Measurements from ENCODE around the gene FTCDNL1. TPM values are rescaled to one million over a fixed set of nuclear protein-coding genes. Genes with fewer than 3 reads are reported as not detected.

The FTCDNL1 gene
- total RNA-seq, 1 experiment from 2014 or later, result 2.0 TPM

DNA sequence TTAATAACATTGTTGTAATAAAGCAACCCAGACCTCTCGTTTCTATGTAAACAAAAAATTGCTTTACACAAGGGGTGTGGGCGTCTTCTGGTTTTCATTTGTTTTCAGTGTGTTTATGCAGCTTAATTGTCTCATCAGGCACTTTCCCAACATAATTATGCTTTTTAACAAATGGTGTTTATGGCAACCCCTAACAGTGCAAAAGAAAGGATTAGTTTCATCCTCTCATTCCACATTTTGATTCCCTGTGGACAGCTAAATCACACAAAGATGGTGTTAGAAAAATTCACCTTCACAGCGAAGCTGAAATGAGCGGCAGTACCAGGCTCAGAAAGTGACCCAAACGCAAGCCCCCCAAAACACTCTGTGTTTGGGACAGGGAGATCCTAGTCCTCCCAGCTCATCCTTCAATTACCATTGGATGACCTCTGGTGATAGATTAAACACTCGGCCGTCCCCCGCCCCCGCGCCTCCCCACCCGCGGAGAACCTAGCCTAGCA lies 724 bp downstream of the FTCDNL1 start:
- Histone ChIP-seq H3K9ac (ENCODE audit: extremely low read depth, insufficient read length, low read length) (peak overlapping the region; percentile 39), H3K14ac (ENCODE audit: insufficient read depth, low read length) (peak overlapping the region; percentile 22; the same call in 1 of the 2 replicates)

More for the DNA sequence above, 724 bp downstream of the FTCDNL1 start:
- WGBS (ENCODE audit: extremely low coverage, insufficient read length, low lambda C conversion rate), result no CpG with 5 or more reads among the region's 12 CpGs
- H2AFZ ChIP-seq (ENCODE audit: low read length), result no peak overlapping the region
- H3T11ph ChIP-seq (ENCODE audit: low read length), result no peak overlapping the region
- TF ChIP-seq, protein P1, sequence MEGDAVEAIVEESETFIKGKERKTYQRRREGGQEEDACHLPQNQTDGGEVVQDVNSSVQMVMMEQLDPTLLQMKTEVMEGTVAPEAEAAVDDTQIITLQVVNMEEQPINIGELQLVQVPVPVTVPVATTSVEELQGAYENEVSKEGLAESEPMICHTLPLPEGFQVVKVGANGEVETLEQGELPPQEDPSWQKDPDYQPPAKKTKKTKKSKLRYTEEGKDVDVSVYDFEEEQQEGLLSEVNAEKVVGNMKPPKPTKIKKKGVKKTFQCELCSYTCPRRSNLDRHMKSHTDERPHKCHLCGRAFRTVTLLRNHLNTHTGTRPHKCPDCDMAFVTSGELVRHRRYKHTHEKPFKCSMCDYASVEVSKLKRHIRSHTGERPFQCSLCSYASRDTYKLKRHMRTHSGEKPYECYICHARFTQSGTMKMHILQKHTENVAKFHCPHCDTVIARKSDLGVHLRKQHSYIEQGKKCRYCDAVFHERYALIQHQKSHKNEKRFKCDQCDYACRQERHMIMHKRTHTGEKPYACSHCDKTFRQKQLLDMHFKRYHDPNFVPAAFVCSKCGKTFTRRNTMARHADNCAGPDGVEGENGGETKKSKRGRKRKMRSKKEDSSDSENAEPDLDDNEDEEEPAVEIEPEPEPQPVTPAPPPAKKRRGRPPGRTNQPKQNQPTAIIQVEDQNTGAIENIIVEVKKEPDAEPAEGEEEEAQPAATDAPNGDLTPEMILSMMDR (conservative IDR thresholded peaks at IDR 0.05), result no peak
- H3K56ac ChIP-seq (ENCODE audit: insufficient read length, low read depth, low read length), result no peak overlapping the region
- no peak overlapping the region for H2BK120ac ChIP-seq (ENCODE audit: low read depth, low read length, poor library complexity, severe bottlenecking)
- H3K9me3 ChIP-seq (ENCODE audit: control insufficient read depth, low read depth, low read length), result no peaks in the 10 kb centered on the region
- DNase-seq, result no peak
- H3K4me1 ChIP-seq (ENCODE audit: insufficient read depth, low read length), result peaks cover 3% of the 10 kb centered on the region; the same call in 1 of the 2 replicates
- no peak overlapping the region for H3K27ac Mint-ChIP-seq
- no peaks in the 10 kb centered on the region for H3K27me3 ChIP-seq (ENCODE audit: insufficient read depth, low read length)
- H2BK5ac ChIP-seq (ENCODE audit: insufficient read length, low read length), result no peak overlapping the region
- H2BK12ac ChIP-seq (ENCODE audit: insufficient read length, low read depth, low read length), result no peak overlapping the region
- no peaks in the 10 kb centered on the region for H3K79me1 ChIP-seq (ENCODE audit: insufficient read depth, low read depth, low read length, poor library complexity, severe bottlenecking)
- H4K20me1 ChIP-seq (ENCODE audit: control insufficient read depth, insufficient read depth, insufficient read length), result no peaks in the 10 kb centered on the region
- H4K91ac ChIP-seq (ENCODE audit: insufficient read length, low read depth, low read length), result no peak overlapping the region
- H2BK15ac ChIP-seq (ENCODE audit: low read depth, low read length), result no peak overlapping the region
- no peaks in the 10 kb centered on the region for H3K79me2 ChIP-seq (ENCODE audit: insufficient read depth, low read length)
- no peak overlapping the region for H3K23ac ChIP-seq (ENCODE audit: insufficient read length, low read depth, low read length)
- H3K4ac ChIP-seq (ENCODE audit: low read depth, low read length), result no peak overlapping the region
- H3K23me2 ChIP-seq (ENCODE audit: insufficient read length, low read depth, low read length, poor library complexity, severe bottlenecking), result peaks cover 6% of the 10 kb centered on the region
- no peak overlapping the region for H2AK5ac ChIP-seq (ENCODE audit: insufficient read length, low read length)
- peaks cover 0 to 3% of the 10 kb centered on the region in 2 experiments; a peak in 1 of 5 replicates for H3K9me3 Mint-ChIP-seq
- H3K4me3 Mint-ChIP-seq, result peak overlapping the region; percentile 63 to 79
- no peak overlapping the region for H3K18ac ChIP-seq (ENCODE audit: insufficient read length, low read depth, low read length)
- peak overlapping the region; percentile 58 for H3K4me2 ChIP-seq (ENCODE audit: insufficient read depth, insufficient read length, low read length)
- peaks cover 1% of the 10 kb centered on the region for H3K27me3 Mint-ChIP-seq (ENCODE audit: low read depth)
- H4K8ac ChIP-seq (replicated peaks; ENCODE audit: insufficient read length, low read depth, low read length), result no peak overlapping the region
- no peaks in the 10 kb centered on the region for H3K36me3 Mint-ChIP-seq (ENCODE audit: insufficient read depth in 1 of 3, low read depth in 3 of 3)
- no peak overlapping the region for H4K5ac ChIP-seq (ENCODE audit: insufficient read length, low read depth, low read length)
- peaks cover 31 to 38% of the 10 kb centered on the region in 2 experiments for H3K4me1 Mint-ChIP-seq
- no peak overlapping the region for H3K27ac ChIP-seq (ENCODE audit: insufficient read length, low read depth, low read length)
- no peak overlapping the region for H2BK20ac ChIP-seq (ENCODE audit: low read depth, low read length, poor library complexity, severe bottlenecking)

All from H9 (cell line).